ENCODE results near the gene CDK5RAP1. TPM values are rescaled to one million over a fixed set of nuclear protein-coding genes. Genes with fewer than 3 reads are reported as not detected.

CDK5RAP1 gene
- total RNA-seq, 1 experiment from 2014 or later, result 56.3 TPM

- Mint-ChIP-seq H3K4me3 (no peak overlapping the region), H3K36me3 (no peaks in the 10 kb centered on the region), H3K9me3 (no peaks in the 10 kb centered on the region), H3K27me3 (ENCODE audit: low read depth) (no peaks in the 10 kb centered on the region), H3K4me1 (0 out of 2 replicates have a peak, but pooled peaks cover 2% of the 10 kb centered on the region), H3K27ac (no peak overlapping the region)
- TF ChIP-seq TEAD1 (CRISPR knock-in tag; IDR thresholded peaks at IDR 0.05) (no peak), ZNF281 (CRISPR knock-in tag; IDR thresholded peaks at IDR 0.05) (no peak), OVOL2 (CRISPR knock-in tag; IDR thresholded peaks at IDR 0.05; ENCODE audit: borderline replicate concordance) (no peak), USF2 (CRISPR knock-in tag; IDR thresholded peaks at IDR 0.05) (peak; percentile 83), ZNF425 (CRISPR knock-in tag; conservative IDR thresholded peaks at IDR 0.05) (no peak), USF1 (CRISPR knock-in tag; IDR thresholded peaks at IDR 0.05) (peak; percentile 81), EMX1 (CRISPR knock-in tag; IDR thresholded peaks at IDR 0.05) (no peak)
- peak; percentile 60 for ATAC-seq
- CTCF ChIA-PET, result interaction anchor here (1.0 kb wide), 1 partner anchor 235 kb away, joined by 3 read pairs; no protein-coding TSS in a partner anchor
- no peak for DNase-seq (ENCODE audit: low spot score)
- POLR2A ChIA-PET, result no interaction called here
Observed at GRCh38 chr20:33418033-33418432, 16.7 kb upstream of the CDK5RAP1 start.

- DNase-seq (ENCODE audit: low spot score) (peak; percentile 52), ATAC-seq (peak; percentile 81)
- Mint-ChIP-seq H3K27ac (no peak overlapping the region), H3K27me3 (ENCODE audit: low read depth) (no peaks in the 10 kb centered on the region), H3K36me3 (no peaks in the 10 kb centered on the region), H3K4me3 (no peak overlapping the region), H3K9me3 (no peaks in the 10 kb centered on the region), H3K4me1 (0 out of 2 replicates have a peak, but pooled peaks cover 2% of the 10 kb centered on the region)
- no peak for TF ChIP-seq ELF4 (CRISPR knock-in tag; IDR thresholded peaks at IDR 0.05; ENCODE audit: low read depth)
- TF ChIP-seq CTCF (IDR thresholded peaks at IDR 0.05), result peak; percentile 42; the same call in 1 of the 2 replicates
- no peak for TF ChIP-seq OVOL2 (CRISPR knock-in tag; IDR thresholded peaks at IDR 0.05; ENCODE audit: borderline replicate concordance)
- POLR2A ChIA-PET, result interaction anchor here (0.7 kb wide), 1 partner anchor 447 kb away, joined by 5 read pairs; no protein-coding TSS in a partner anchor
- CTCF ChIA-PET, result interaction anchor here (0.7 to 0.8 kb wide), 3 partner anchors 32 to 304 kb away, joined by 3 read pairs; partner anchors contain the start of gene PXMP4
Observed at GRCh38 chr20:33415948-33416347, 14.6 kb upstream of the CDK5RAP1 start.

- Mint-ChIP-seq H3K4me3 (no peak overlapping the region), H3K36me3 (peaks cover 3% of the 10 kb centered on the region; the same call in 1 of the 2 replicates), H3K27ac (no peak overlapping the region), H3K4me1 (no peaks in the 10 kb centered on the region), H3K9me3 (0 out of 2 replicates have a peak, but pooled peaks cover 2% of the 10 kb centered on the region), H3K27me3 (ENCODE audit: low read depth) (no peaks in the 10 kb centered on the region)
- ATAC-seq, result no peak
- no peak for DNase-seq (ENCODE audit: low spot score)
- TF ChIP-seq E2F5 (CRISPR knock-in tag; IDR thresholded peaks at IDR 0.05), result no peak
- no peak for TF ChIP-seq ZBTB21 (CRISPR knock-in tag; IDR thresholded peaks at IDR 0.05; ENCODE audit: borderline replicate concordance)
- no peak for TF ChIP-seq NR2C2 (CRISPR knock-in tag; IDR thresholded peaks at IDR 0.05)
- no peak for TF ChIP-seq TCF7 (CRISPR knock-in tag; IDR thresholded peaks at IDR 0.05; ENCODE audit: low read depth)
- no peak for TF ChIP-seq SOX15 (CRISPR knock-in tag; IDR thresholded peaks at IDR 0.05)
- no peak for TF ChIP-seq ZNF317 (CRISPR knock-in tag; IDR thresholded peaks at IDR 0.05; ENCODE audit: borderline replicate concordance, low read depth)
- TF ChIP-seq FOXK1 (CRISPR knock-in tag; IDR thresholded peaks at IDR 0.05), result no peak
- TF ChIP-seq ZNF232 (CRISPR knock-in tag; IDR thresholded peaks at IDR 0.05), result no peak
- no peak for TF ChIP-seq ZNF263 (CRISPR knock-in tag; IDR thresholded peaks at IDR 0.05; ENCODE audit: low read depth)
- ChIA-PET CTCF (no interaction called here), POLR2A (no interaction called here)
Observed at GRCh38 chr20:33412484-33412838, 11.1 kb upstream of the CDK5RAP1 start.

All from WTC11 (cell line).